ENCODE results near the gene NODAL. TPM values are rescaled to one million over a fixed set of nuclear protein-coding genes. Genes with fewer than 3 reads are reported as not detected.

Gene NODAL
- total RNA-seq, 4 donors from 2014 or later, result not detected

GRCh38 chr10:70440296-70441160, 953 bp downstream of the NODAL start:
- Histone ChIP-seq H3K4me3 (peak overlapping the region in 3 of 4 donors; percentile 4 to 60 (median 34)), H3K9me3 (no peaks in the 10 kb centered on the region), H3K36me3 (no peaks in the 10 kb centered on the region), H3K27ac (no peak overlapping the region), H3K4me1 (peaks cover 15 to 30% (median 16%) of the 10 kb centered on the region in 3 donors), H3K27me3 (peaks cover 10 to 55% (median 20%) of the 10 kb centered on the region in 4 donors)
- WGBS, 2 donors, result 12 to 40% methylated on average over 1 to 35 of the region's 69 CpGs
- no peak for DNase-seq
- intact Hi-C loops (cut with DNase I), result no loop called here
- no peak for TF ChIP-seq POLR2A (IDR thresholded peaks at IDR 0.05)
- no peak for TF ChIP-seq CTCF (IDR thresholded peaks at IDR 0.05)

- Histone ChIP-seq H3K4me1 (peaks cover 15 to 34% (median 17%) of the 10 kb centered on the region in 3 donors), H3K9me3 (no peaks in the 10 kb centered on the region), H3K27me3 (peaks cover 10 to 46% (median 20%) of the 10 kb centered on the region in 4 donors), H3K27ac (no peak overlapping the region), H3K4me3 (no peak overlapping the region), H3K36me3 (no peaks in the 10 kb centered on the region)
- TF ChIP-seq POLR2A (IDR thresholded peaks at IDR 0.05), result no peak
- no peak for TF ChIP-seq CTCF (IDR thresholded peaks at IDR 0.05)
- WGBS, 2 donors, result 64 to 70% methylated on average over 2 to 4 of the region's 5 CpGs
- intact Hi-C loops (cut with DNase I), result no loop called here
- no peak for DNase-seq
Measured at GRCh38 chr10:70437721-70438120, 3.8 kb downstream of the NODAL start.

- H3K4me1 ChIP-seq, result peaks cover 10 to 34% (median 23%) of the 10 kb centered on the region in 3 donors
- no peak for DNase-seq
- TF ChIP-seq POLR2A (IDR thresholded peaks at IDR 0.05) (no peak), CTCF (IDR thresholded peaks at IDR 0.05) (no peak)
- no peaks in the 10 kb centered on the region for H3K9me3 ChIP-seq
- peaks cover 0 to under 1% (median 0%) of the 10 kb centered on the region in 3 donors for H3K36me3 ChIP-seq
- intact Hi-C loops (cut with DNase I), result no loop called here
- peaks cover 5 to 23% (median 7%) of the 10 kb centered on the region in 4 donors for H3K27me3 ChIP-seq
- 86 to 96% methylated on average over 8 to 10 of the region's 19 CpGs for WGBS, 2 donors
- H3K4me3 ChIP-seq, result no peak overlapping the region
- H3K27ac ChIP-seq, result no peak overlapping the region
Measured at GRCh38 chr10:70435241-70436085, 6.0 kb downstream of the NODAL start.

GRCh38 chr10:70433581-70434280, 7.8 kb downstream of the NODAL start:
- peak overlapping the region in 1 of 4 donors; percentile 29 for H3K27ac ChIP-seq
- TF ChIP-seq POLR2A (IDR thresholded peaks at IDR 0.05), result no peak
- TF ChIP-seq CTCF (IDR thresholded peaks at IDR 0.05), result no peak
- peaks cover 13 to 38% (median 23%) of the 10 kb centered on the region in 3 donors for H3K4me1 ChIP-seq
- DNase-seq, result no peak
- 82 to 86% methylated on average over 8 to 9 of the region's 9 CpGs for WGBS, 2 donors
- peaks cover 0 to 18% (median 0%) of the 10 kb centered on the region in 3 donors for H3K36me3 ChIP-seq
- intact Hi-C loops (cut with DNase I), result no loop called here
- H3K4me3 ChIP-seq, result no peak overlapping the region
- H3K9me3 ChIP-seq, result no peaks in the 10 kb centered on the region
- H3K27me3 ChIP-seq, result peaks cover 0 to 6% (median 0%) of the 10 kb centered on the region in 4 donors
